ENCODE results near the gene CMBL. TPM values are rescaled to one million over a fixed set of nuclear protein-coding genes. Genes with fewer than 3 reads are reported as not detected.

CMBL gene
- total RNA-seq, 4 donors from 2014 or later, result 10.3 to 32.0 (median 23.4) TPM

GRCh38 chr5:10272053-10272874 is 35.4 kb downstream of the CMBL start:
- Histone ChIP-seq H3K9me3 (no peaks in the 10 kb centered on the region), H3K36me3 (no peaks in the 10 kb centered on the region), H3K4me1 (no peaks in the 10 kb centered on the region), H3K27me3 (no peaks in the 10 kb centered on the region), H3K27ac (no peak overlapping the region), H3K4me3 (replicated peaks in 1 of 3) (no peak overlapping the region)
- WGBS, 2 donors, result 63 to 77% methylated on average over 9 of the region's 9 CpGs
- intact Hi-C loops (cut with DNase I), result no loop called here
- no peak for DNase-seq
- TF ChIP-seq POLR2A (IDR thresholded peaks at IDR 0.05), result no peak

- 95 to 97% methylated on average over 10 of the region's 10 CpGs for WGBS, 2 donors
- H3K27me3 ChIP-seq, result no peaks in the 10 kb centered on the region
- H3K36me3 ChIP-seq, result peaks cover 13 to 23% of the 10 kb centered on the region in 2 donors
- H3K4me3 ChIP-seq (replicated peaks in 1 of 3), result no peak overlapping the region
- no peak for DNase-seq
- H3K4me1 ChIP-seq, result peaks cover 0 to 7% of the 10 kb centered on the region in 2 donors
- no peaks in the 10 kb centered on the region for H3K9me3 ChIP-seq
- TF ChIP-seq POLR2A (IDR thresholded peaks at IDR 0.05), result no peak
- TF ChIP-seq CTCF (IDR thresholded peaks at IDR 0.05), result no peak
- intact Hi-C loops (cut with DNase I), result no loop called here
- H3K27ac ChIP-seq, result no peak overlapping the region
Measured at GRCh38 chr5:10268100-10268499, 39.6 kb downstream of the CMBL start.

- Histone ChIP-seq H3K36me3 (peaks cover 22 to 34% of the 10 kb centered on the region in 2 donors), H3K4me3 (replicated peaks in 1 of 3) (no peak overlapping the region), H3K27ac (no peak overlapping the region), H3K9me3 (no peaks in the 10 kb centered on the region), H3K4me1 (peaks cover 0 to 14% of the 10 kb centered on the region in 2 donors), H3K27me3 (no peaks in the 10 kb centered on the region)
- TF ChIP-seq CTCF (IDR thresholded peaks at IDR 0.05), result no peak
- no peak for TF ChIP-seq POLR2A (IDR thresholded peaks at IDR 0.05)
- intact Hi-C loops (cut with DNase I), result no loop called here
- no peak for DNase-seq
- 86 to 89% methylated on average over 4 of the region's 4 CpGs for whole genome bisulfite sequencing, 2 donors
Measured at GRCh38 chr5:10266839-10267238, 40.9 kb downstream of the CMBL start.

DNA sequence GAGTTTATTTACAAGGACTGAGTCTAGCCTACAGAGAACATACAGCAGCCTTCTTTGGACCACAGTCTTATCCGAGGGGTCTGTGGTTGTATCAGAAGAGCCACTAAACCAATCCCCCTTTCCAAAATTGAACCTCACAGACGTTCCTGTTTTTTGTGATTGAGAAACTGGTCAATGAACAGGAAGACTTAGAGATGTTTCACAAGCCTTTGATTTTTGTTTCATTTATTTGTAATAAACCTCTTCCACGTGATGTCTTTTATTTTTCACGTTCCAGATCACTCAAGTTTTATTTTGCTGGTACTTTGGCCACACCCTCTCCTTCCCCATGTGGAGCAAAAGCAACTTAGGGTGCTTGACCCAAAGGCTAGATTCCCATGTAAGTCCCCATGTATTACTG is 41.6 kb downstream of the CMBL start:
- Histone ChIP-seq H3K36me3 (peaks cover 29 to 41% of the 10 kb centered on the region in 2 donors), H3K27ac (no peak overlapping the region), H3K27me3 (no peaks in the 10 kb centered on the region), H3K9me3 (no peaks in the 10 kb centered on the region), H3K4me1 (peaks cover 0 to 15% of the 10 kb centered on the region in 2 donors), H3K4me3 (replicated peaks in 1 of 3) (no peak overlapping the region)
- DNase-seq, result no peak
- no peak for TF ChIP-seq CTCF (IDR thresholded peaks at IDR 0.05)
- no peak for TF ChIP-seq POLR2A (IDR thresholded peaks at IDR 0.05)
- intact Hi-C loops (cut with DNase I), result no loop called here
- 85% methylated on average over 4 of the region's 4 CpGs for WGBS, 2 donors

- DNase-seq, result no peak
- H3K4me3 ChIP-seq (replicated peaks in 1 of 3), result no peak overlapping the region
- whole genome bisulfite sequencing, 2 donors, result 65% methylated on average over 6 of the region's 6 CpGs
- no peaks in the 10 kb centered on the region for H3K27me3 ChIP-seq
- H3K4me1 ChIP-seq, result peaks cover 0 to 21% of the 10 kb centered on the region in 2 donors
- TF ChIP-seq CTCF (IDR thresholded peaks at IDR 0.05) (no peak), POLR2A (IDR thresholded peaks at IDR 0.05) (no peak)
- no peak overlapping the region for H3K27ac ChIP-seq
- peaks cover 35 to 48% of the 10 kb centered on the region in 2 donors for H3K36me3 ChIP-seq
- no peaks in the 10 kb centered on the region for H3K9me3 ChIP-seq
- intact Hi-C loops (cut with DNase I), result no loop called here
Measured at GRCh38 chr5:10265245-10266109, 42.2 kb downstream of the CMBL start.

All from thyroid gland (tissue), 4 donors.